ENCODE results near the gene SSBP3.
"Not testable (repeated sequence)": the region's sequence is repeated elsewhere in the genome, so short reads cannot be mapped to it uniquely, and the experiment has no call there.

SSBP3 gene

DNA sequence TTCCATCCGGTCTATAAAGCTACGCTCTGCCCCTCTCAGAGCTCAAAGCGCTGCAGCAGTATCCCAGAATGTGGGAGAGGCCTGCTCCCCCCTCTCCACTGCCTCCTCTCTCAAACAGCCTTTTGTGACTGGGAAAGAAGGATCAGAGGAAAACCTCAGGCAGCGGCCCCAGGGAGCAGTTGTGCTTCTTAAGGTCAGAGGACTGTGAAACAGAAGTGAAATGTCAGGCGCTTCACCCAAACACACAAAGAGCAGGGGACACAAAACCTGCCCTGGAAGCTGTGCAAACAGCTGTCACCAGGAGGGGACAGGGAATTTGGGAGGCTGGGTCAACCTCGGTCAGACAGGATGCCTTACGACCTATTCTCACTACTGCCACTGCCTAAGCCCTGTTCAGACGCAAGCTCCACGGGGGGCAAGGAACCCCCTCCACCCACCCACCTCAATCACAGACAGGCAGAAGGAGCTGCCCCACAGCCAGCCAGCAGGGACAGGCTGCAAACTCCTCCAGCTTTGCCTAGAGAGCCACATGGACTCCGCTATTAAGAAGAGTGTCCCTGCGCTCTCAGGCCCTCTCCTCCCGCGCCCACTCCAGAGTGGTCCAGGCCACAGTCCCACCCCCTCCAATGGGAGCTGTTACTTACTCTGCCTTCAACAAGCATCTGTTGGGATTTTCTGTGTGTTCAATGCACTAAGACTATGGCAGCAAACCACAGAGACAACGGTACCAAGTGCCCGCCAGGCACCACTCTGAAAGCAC lies 14.6 kb downstream of the SSBP3 start:
- no peak for FAIRE-seq

GRCh38 chr1:54390655-54391054 lies 15.5 kb downstream of the SSBP3 start:
- FAIRE-seq, result no peak

- FAIRE-seq, result not testable (repeated sequence)
These were observed 16.6 kb downstream of the SSBP3 start for GRCh38 chr1:54389608-54390007.

DNA sequence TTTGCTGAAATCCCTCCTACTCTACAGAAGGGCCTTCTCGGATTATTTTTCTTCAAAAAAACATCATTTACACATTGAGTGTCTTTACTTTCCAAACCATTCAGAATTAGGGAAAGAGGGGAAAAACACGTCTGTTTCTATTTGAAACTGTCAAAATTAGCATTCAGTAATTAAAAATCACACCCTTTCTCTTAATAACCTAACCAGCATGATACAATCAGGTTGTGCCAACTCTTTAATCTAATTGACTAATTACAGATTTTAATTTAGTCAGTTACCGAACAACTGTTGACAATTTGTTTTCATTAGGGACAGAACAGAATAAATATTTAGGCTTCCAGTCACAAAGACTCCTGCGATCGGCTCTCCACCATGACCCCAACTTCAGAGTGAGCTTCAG lies 18.8 kb downstream of the SSBP3 start:
- FAIRE-seq, result no peak

GRCh38 chr1:54385727-54386022 lies 20.5 kb downstream of the SSBP3 start:
- no peak for FAIRE-seq

DNA sequence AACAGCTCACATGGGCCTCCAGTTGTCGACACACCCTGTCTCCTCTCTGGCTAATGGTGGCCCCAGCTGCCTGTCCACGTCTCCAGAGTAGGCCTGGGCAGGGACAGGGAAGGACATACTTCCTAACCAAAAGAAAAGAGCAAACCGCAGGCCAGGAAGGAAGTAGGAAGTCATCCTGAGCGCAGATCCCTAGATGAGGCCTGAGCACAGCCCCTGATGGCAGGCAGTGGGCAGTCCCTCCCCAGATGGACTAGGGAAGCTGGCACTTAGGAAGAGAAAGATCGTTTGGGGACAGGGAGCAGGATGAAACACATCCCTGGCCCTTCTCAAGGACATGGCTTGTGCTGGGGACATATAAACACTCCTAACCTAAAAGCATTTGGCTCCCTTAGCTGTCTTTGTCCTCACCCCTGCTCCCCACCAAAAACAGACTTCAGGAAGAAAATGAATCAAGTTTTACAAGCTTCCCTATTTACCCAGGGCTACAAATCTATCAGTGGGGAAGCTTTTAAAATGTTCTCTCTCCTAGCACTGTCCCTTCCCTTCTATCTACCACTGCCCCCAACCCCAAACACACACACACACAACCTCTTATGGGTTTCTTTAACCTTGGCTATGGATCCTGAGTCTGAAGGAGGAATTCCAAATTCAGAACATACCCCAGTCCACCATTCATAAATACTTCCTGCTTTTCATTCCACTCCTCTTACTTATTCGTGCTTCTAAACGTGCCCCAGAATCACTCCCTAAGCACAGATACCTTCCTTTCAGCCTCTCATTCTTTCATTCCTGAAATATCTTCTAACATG lies 21.1 kb downstream of the SSBP3 start:
- no peak for FAIRE-seq

GRCh38 chr1:54384471-54384870 lies 21.7 kb downstream of the SSBP3 start:
- FAIRE-seq, result no peak

DNA sequence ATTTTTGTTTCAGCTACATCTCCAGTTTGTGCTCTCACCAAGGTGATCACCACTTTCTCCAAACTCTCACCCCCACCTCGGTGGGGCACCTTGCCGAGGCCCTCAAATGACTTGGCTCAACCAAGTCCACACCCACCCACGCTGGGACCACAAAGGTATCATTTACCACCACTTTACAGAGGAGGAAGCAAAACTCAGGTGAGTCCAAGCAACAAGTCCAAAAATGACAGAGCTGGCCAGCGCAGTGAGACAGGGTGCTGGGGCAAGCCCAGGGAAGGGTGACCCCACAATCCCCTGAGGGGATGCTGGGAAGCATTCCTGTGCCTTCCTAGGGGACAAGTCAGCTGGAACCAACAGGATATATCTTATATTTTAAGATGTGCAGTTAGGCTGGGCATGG lies 24.7 kb downstream of the SSBP3 start:
- no peak for FAIRE-seq

DNA sequence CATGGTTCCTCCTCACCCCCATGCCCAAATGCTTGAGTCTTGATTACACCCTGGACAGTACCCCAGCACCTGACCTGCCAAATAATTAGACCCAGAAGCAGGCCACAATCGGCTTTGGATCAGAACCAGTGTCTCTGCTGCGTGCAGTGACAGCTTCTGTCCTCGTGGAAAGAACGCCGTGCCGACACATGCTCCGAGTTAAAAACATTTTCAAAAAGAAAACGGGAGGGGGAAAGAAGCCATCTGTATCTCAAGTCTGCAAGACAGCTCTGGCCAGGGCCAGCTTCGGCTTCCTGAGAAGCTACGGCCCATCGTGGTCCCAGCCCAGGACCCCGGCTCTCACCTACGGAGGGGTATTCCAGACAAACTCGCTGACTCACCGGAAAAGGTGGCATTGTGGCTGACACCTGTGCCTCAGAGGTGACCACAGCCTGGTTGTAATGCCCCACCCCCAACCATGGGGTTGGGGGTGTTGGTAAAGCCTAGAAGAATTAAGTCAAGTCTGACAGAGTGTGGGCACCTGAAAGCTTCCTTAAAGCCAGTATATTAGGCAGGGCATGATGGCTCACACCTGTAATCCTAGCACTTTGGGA lies 25.8 kb downstream of the SSBP3 start:
- no peak for FAIRE-seq

GRCh38 chr1:54379555-54380289 lies 26.5 kb downstream of the SSBP3 start:
- no peak for FAIRE-seq

DNA sequence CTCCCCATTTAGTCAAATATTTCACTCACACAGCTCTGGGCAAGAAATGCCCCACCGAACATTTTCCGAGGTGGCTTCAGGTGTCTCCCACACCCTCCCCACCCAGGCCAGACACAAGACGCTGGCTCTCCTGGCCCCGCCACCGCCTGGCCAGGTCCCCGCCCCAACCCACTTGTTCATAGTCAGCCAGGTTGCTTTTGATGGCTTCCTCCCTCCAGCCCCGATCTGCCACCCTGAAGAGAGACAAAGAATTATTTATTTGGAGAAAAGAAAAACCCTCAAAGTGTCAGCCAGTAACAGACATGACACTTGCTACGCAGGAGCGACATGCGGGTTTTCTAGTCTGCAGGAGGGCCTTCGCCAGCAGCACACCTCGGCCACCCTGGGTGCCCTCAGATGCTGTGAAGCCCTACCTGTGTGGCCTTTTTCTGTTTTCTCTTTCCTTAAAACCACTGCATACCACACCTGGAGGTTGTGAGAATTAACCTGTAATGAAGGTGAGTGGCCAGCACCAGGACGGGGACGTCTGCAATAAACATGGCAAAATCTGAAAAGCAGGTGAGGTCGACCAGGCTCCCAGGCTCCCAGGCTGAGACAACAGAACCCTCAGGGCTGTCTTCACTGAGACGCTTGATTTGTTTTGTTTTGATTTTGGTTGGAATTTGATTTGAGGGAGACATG lies 27.2 kb downstream of the SSBP3 start:
- no peak for FAIRE-seq

- FAIRE-seq, result no peak
These were observed 27.9 kb downstream of the SSBP3 start for GRCh38 chr1:54378157-54378873.

GRCh38 chr1:54377040-54377691 lies 29.0 kb downstream of the SSBP3 start:
- FAIRE-seq, result no peak

DNA sequence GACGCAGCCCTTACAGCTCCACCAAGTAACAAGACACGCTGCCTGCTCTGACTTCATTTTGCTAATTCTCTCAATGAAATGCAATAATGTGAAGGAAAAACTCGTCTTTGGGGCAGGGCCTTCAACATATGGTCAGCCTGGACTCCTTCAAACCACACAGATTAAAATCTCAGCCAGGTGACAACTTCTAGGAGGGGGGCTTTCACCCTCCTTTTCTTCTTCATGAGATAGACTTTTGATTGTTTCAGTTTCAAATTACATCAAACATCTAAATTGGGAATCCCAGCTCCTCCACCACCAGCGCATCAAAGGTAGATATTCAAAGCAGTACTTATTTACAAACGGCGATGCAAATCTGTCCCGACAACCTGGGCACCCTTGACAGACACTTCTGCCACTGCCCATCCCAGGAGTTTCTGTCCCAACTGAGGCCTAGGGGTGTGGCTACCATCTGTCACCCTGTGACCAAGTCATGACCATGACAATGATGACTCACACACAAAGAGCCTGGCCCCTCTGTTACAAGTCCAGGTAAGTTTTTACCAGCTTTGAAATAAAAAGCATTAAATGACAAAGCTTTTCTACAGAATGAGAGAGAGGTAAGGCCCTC lies 29.7 kb downstream of the SSBP3 start:
- no peak for FAIRE-seq

DNA sequence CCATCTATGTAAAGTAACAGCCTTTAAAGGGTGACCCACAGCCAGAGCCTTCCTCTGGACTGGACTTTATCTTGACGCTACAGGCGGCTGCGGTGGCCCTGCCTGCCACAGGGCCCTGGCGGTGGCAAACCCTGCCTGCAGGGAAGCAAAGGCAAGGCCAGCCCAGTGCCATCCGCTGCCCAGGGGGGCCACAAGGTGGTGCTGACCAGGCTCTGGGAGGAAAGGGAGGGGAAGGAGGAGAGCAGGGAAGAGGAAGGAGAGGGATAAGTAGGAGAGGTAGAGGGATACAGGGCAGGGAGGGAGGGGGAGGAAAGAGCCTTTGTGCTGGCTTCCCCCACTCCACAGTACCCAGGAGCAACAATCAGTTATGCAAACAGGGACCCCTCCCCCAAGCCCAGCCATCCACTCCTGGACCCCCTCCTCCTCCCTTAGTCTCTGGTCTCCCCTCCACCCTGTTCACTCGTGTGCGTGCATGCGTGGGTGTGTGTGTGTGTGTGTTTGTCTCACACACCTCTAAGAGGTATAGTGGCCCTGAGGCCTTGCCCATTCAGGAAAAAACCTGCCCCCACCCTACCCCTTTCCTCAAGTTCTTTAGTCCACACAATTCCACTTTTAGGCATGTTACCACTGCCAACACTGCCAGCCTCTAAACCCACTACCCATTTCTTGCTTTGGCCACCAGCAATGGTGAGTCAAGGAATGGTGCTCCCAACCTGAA lies 30.3 kb downstream of the SSBP3 start:
- no peak for FAIRE-seq

GRCh38 chr1:54375298-54375697 lies 30.9 kb downstream of the SSBP3 start:
- FAIRE-seq, result no peak

- no peak for FAIRE-seq
These were observed 31.4 kb downstream of the SSBP3 start for GRCh38 chr1:54374766-54375165.

DNA sequence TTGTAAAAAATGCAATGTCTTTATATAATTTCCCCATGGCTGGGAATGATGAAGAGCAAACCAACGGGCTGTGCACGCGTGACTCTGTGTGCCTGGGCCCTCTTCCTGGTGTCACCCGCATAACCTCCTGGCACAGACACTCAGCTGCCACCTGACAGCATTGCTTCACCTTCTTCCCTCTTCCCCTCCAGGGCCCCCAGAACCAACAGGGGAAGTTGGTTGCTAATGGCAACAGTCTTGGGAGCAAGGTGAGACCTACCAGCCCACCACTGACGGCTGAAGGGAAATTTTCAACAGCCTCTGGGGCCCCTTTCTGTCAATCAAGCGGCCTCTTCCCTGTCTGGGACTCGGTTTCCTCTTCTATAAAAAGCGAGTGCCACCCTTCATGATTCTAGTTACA lies 33.2 kb downstream of the SSBP3 start:
- FAIRE-seq, result no peak

DNA sequence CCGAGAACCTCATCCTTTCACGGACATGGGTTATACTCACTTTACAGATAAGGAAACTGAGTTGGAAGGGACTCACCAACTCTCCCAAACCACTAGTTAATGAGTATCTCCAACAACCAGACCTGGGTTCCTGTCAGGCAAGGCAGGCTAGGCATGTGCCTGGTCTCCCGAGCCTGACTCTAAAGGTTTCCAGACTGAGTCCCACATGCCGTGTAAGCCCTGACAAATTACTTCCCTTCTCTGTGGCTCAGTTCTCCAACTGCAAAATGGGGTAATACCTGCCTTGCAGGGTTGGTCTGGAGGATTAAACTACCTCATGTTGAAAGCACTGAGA lies 34.3 kb downstream of the SSBP3 start:
- FAIRE-seq, result no peak
